Fibroblast of lung (primary cell): Measurements from ENCODE around the gene CEP78. TPM values are rescaled to one million over a fixed set of nuclear protein-coding genes. Genes with fewer than 3 reads are reported as not detected.

Source experiments
- DNase-seq, 2 donors: peaks; one replicate each; pipeline versions ENCODE4 v3.0.0 to v3.0.0-alpha.2; 2010; ENCODE audit warnings: low read depth in 2 of 2
- H2AFZ ChIP-seq: 2 replicates; pipeline ENCODE4 v1.5.1; 2012; ENCODE audit warnings: low read length, control low read depth, inconsistent platforms
- H3K27ac ChIP-seq: 2 replicates; pipeline ENCODE4 v1.5.1; 2011; ENCODE audit warnings: low read length, control low read depth; ENCODE audit not compliant: insufficient read depth
- H3K27me3 ChIP-seq: 2 replicates; pipeline ENCODE4 v1.5.1; 2011; ENCODE audit warnings: mild to moderate bottlenecking, low read length; ENCODE audit not compliant: control insufficient read depth, insufficient read depth
- H3K36me3 ChIP-seq: 2 replicates; pipeline ENCODE4 v1.5.1; 2011; ENCODE audit warnings: low read length; ENCODE audit not compliant: control insufficient read depth, insufficient read depth
- H3K4me1 ChIP-seq: 2 replicates; pipeline ENCODE4 v1.5.1; 2011; ENCODE audit warnings: low read length; ENCODE audit not compliant: control insufficient read depth, insufficient read depth; ENCODE audit errors: extremely low read depth
- H3K4me2 ChIP-seq: 2 replicates; pipeline ENCODE4 v1.5.1; 2011; ENCODE audit warnings: low read length, control low read depth; ENCODE audit not compliant: insufficient read depth; ENCODE audit errors: extremely low read depth
- H3K4me3 ChIP-seq, 4 experiments: fragments of 200-600 bp in 1 of 4; sonication (generic) in 1 of 4; replicated peaks in 1 of 4; 2 replicates each; pipeline ENCODE4 v1.5.1; 2011 to 2016; ENCODE audit warnings: low read length in 4 of 4, low read depth in 3 of 4, mild to moderate bottlenecking in 3 of 4, control low read depth in 2 of 4, inconsistent platforms in 1 of 4, mixed read lengths in 1 of 4; ENCODE audit not compliant: insufficient read depth in 1 of 4; ENCODE audit errors: control extremely low read depth in 1 of 4
- H3K79me2 ChIP-seq: 2 replicates; pipeline ENCODE4 v1.5.1; 2012; ENCODE audit warnings: mild to moderate bottlenecking, low read length, inconsistent platforms; ENCODE audit not compliant: control insufficient read depth, insufficient read depth
- H3K9ac ChIP-seq: 2 replicates; pipeline ENCODE4 v1.5.1; 2011; ENCODE audit warnings: mild to moderate bottlenecking, low read length, control low read depth; ENCODE audit not compliant: insufficient read depth
- H3K9me3 ChIP-seq: 2 replicates; pipeline ENCODE4 v1.5.1; 2012; ENCODE audit warnings: low read depth, low read length; ENCODE audit not compliant: control insufficient read depth, insufficient read depth
- H4K20me1 ChIP-seq: 2 replicates; pipeline ENCODE4 v1.5.1; 2011; ENCODE audit warnings: low read length; ENCODE audit not compliant: control insufficient read depth, insufficient read depth; ENCODE audit errors: extremely low read depth
- EZH2 ChIP-seq: IDR thresholded peaks from 2 replicates; pipeline ENCODE4 v1.5.1; 2012; ENCODE audit warnings: low read length, control low read depth, mild to moderate bottlenecking; ENCODE audit errors: missing control alignments
- polyA plus RNA-seq, 2 donors: library from polyadenylated mRNA; depleted of rRNA in 1 of 2; stranded (reverse) in 1 of 2; unstranded in 1 of 2; fragments of >200 nt; gene quantifications; 2 replicates each; pipeline ENCODE4 v1.2.1, GENCODE V29; 2011 to 2012; ENCODE audit warnings: missing spikeins in 1 of 2
- total RNA-seq: library from RNA; depleted of rRNA; stranded (reverse); fragments of >200 nt; gene quantifications from 2 replicates; pipeline ENCODE4 v1.2.1, GENCODE V29; 2014
- TF ChIP-seq, protein P1 (sequence below), 2 donors: IDR thresholded peaks in 1 of 2; conservative IDR thresholded peaks in 1 of 2; 1 replicate in 1 of 2; 2 replicates in 1 of 2; pipeline ENCODE4 v1.5.1; 2011 to 2012; ENCODE audit warnings: low read length in 2 of 2, control low read depth in 1 of 2, inconsistent platforms in 1 of 2, low read depth in 1 of 2, mild to moderate bottlenecking in 1 of 2

Gene CEP78
- total and polyA plus RNA-seq, 2 donors (not counting 1 experiment from before 2014, with no cell fraction given), result 8.9 to 10.4 TPM

DNA sequence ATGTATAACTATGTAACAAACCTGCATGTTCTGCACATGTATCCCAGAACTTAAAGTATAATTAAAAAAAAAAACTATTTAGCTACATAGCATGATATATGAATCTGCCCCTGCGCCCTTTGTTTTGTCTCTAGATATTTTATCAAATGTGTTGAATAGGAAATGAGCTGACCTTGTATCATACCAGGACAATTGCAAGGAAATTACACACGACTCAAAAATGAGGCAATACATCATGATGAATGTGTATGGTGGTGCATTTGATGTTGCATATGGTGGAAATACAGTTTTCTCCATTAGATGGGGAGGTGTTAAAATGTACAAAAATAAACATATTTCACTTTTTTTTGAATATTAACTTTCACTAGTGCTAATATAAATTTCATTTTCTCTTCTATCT is 28.6 kb upstream of the CEP78 start:
- H3K27ac ChIP-seq, result no peak overlapping the region
- H3K9me3 ChIP-seq, result no peaks in the 10 kb centered on the region
- H4K20me1 ChIP-seq, result no peaks in the 10 kb centered on the region
- no peak overlapping the region for H3K4me2 ChIP-seq
- no peak overlapping the region for H2AFZ ChIP-seq
- TF ChIP-seq, protein P1, sequence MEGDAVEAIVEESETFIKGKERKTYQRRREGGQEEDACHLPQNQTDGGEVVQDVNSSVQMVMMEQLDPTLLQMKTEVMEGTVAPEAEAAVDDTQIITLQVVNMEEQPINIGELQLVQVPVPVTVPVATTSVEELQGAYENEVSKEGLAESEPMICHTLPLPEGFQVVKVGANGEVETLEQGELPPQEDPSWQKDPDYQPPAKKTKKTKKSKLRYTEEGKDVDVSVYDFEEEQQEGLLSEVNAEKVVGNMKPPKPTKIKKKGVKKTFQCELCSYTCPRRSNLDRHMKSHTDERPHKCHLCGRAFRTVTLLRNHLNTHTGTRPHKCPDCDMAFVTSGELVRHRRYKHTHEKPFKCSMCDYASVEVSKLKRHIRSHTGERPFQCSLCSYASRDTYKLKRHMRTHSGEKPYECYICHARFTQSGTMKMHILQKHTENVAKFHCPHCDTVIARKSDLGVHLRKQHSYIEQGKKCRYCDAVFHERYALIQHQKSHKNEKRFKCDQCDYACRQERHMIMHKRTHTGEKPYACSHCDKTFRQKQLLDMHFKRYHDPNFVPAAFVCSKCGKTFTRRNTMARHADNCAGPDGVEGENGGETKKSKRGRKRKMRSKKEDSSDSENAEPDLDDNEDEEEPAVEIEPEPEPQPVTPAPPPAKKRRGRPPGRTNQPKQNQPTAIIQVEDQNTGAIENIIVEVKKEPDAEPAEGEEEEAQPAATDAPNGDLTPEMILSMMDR (conservative IDR thresholded peaks at IDR 0.05 in 1 of 2, IDR thresholded peaks at IDR 0.05 in 1 of 2; ENCODE audit: low read depth in 1 of 2, low read length in 2 of 2), result no peak
- no peak for TF ChIP-seq EZH2
- DNase-seq, result no peak
- no peak overlapping the region for H3K9ac ChIP-seq
- H3K79me2 ChIP-seq, result no peaks in the 10 kb centered on the region
- H3K4me1 ChIP-seq, result no peaks in the 10 kb centered on the region
- no peaks in the 10 kb centered on the region for H3K27me3 ChIP-seq
- H3K36me3 ChIP-seq, result no peaks in the 10 kb centered on the region
- no peak overlapping the region for H3K4me3 ChIP-seq

DNA sequence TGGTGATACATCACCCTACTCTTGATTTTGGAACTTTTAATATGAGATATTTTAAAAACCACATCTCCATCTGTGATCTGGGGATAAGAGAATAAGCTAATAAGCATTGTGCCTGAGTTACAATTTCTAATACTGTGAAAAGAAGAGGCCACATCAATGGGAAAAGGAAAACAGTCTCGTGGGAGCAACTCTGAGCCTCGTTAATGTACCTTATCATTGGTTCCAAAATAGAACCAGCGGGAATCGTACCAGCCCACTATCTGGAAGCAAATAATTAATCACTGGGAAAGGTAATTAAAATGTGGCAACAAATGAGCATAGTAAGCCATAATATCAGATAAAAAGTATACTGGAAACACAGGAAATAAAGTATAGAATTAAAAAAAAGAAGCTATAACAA is 28.0 kb upstream of the CEP78 start:
- Histone ChIP-seq H3K27ac (no peak overlapping the region), H3K4me2 (no peak overlapping the region)
- DNase-seq, result no peak

DNA sequence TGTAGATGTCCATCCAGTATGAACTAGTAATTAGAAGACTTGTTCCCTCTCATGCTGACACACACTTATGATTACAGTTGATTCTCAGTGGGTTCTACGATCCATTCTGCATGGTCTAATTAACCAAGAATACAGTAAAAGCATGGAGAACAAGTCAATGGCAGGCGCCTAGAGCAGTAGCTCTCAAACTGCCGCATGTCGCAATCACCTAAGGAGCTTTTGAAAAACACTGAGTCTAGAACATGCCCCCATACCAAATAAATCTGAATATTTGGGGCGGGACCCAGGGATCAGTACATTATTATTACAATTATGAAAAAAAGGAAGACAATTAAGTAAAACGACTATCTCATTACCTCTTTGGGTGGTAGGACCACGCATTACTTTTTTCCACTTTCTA is 26.7 kb upstream of the CEP78 start:
- Histone ChIP-seq H3K4me3 (no peak overlapping the region), H3K9ac (no peak overlapping the region), H3K79me2 (no peaks in the 10 kb centered on the region), H3K27ac (no peak overlapping the region), H4K20me1 (no peaks in the 10 kb centered on the region), H3K9me3 (no peaks in the 10 kb centered on the region), H3K4me2 (no peak overlapping the region), H2AFZ (no peak overlapping the region), H3K4me1 (no peaks in the 10 kb centered on the region), H3K27me3 (no peaks in the 10 kb centered on the region), H3K36me3 (no peaks in the 10 kb centered on the region)
- TF ChIP-seq EZH2, result no peak
- TF ChIP-seq, protein P1 (conservative IDR thresholded peaks at IDR 0.05 in 1 of 2, IDR thresholded peaks at IDR 0.05 in 1 of 2; ENCODE audit: low read depth in 1 of 2, low read length in 2 of 2), result no peak
- no peak for DNase-seq

More for the DNA sequence above, 28.0 kb upstream of the CEP78 start:
- no peak overlapping the region for H2AFZ ChIP-seq
- H3K79me2 ChIP-seq, result no peaks in the 10 kb centered on the region
- TF ChIP-seq EZH2, result no peak
- H3K9me3 ChIP-seq, result no peaks in the 10 kb centered on the region
- no peak overlapping the region for H3K4me3 ChIP-seq
- H3K27me3 ChIP-seq, result no peaks in the 10 kb centered on the region
- H4K20me1 ChIP-seq, result no peaks in the 10 kb centered on the region
- no peak overlapping the region for H3K9ac ChIP-seq
- H3K4me1 ChIP-seq, result no peaks in the 10 kb centered on the region
- no peaks in the 10 kb centered on the region for H3K36me3 ChIP-seq
